ENCODE data around the gene PIK3C2G. TPM values are rescaled to one million over a fixed set of nuclear protein-coding genes. Genes with fewer than 3 reads are reported as not detected.

Gene PIK3C2G
- total RNA-seq, 1 experiment from 2014 or later: not detected

DNA sequence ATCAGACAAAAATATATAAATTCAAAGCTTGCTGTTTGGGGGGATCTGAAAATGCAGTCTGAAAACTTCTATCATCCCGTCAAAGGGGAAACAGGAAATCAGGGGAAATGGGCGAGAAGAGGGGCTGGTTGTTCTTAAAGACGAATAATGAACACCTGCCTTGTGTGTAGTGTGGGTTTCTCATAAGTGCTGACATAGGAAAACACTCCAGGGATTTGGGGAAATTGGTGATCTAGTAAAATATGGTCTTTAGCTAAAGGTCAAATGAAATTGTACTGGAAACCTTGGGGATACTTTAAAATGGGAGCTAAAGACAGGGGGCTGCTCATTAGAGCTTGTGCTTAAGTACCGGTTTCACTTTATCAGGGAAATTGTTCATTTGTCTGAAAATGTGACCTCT lies 39.6 kb upstream of the PIK3C2G start:
- POLR2A ChIA-PET: no interaction called here
- in situ Hi-C loops (cut with HindIII; ENCODE audit: low pct_unique_long_range_greater_than_20kb, low sequenced_read_pairs): no loop called here
- CTCF ChIA-PET: no interaction called here

GRCh38 chr12:18222699-18223098 lies 38.6 kb upstream of the PIK3C2G start:
- H3K27ac ChIP-seq (ENCODE audit: low read length): no peak overlapping the region
- H3K9me3 ChIP-seq (ENCODE audit: control insufficient read depth, insufficient read depth, low read depth, low read length): no peaks in the 10 kb centered on the region
- TF ChIP-seq TCF7L2 (IDR thresholded peaks at IDR 0.05; ENCODE audit: low read depth, low read length) (no peak), SIN3A (IDR thresholded peaks at IDR 0.05; ENCODE audit: borderline replicate concordance, insufficient read depth, low read depth, low read length) (no peak), POLR2AphosphoS5 (IDR thresholded peaks at IDR 0.05; ENCODE audit: low read depth, low read length) (no peak)
- TF ChIP-seq, protein P1, sequence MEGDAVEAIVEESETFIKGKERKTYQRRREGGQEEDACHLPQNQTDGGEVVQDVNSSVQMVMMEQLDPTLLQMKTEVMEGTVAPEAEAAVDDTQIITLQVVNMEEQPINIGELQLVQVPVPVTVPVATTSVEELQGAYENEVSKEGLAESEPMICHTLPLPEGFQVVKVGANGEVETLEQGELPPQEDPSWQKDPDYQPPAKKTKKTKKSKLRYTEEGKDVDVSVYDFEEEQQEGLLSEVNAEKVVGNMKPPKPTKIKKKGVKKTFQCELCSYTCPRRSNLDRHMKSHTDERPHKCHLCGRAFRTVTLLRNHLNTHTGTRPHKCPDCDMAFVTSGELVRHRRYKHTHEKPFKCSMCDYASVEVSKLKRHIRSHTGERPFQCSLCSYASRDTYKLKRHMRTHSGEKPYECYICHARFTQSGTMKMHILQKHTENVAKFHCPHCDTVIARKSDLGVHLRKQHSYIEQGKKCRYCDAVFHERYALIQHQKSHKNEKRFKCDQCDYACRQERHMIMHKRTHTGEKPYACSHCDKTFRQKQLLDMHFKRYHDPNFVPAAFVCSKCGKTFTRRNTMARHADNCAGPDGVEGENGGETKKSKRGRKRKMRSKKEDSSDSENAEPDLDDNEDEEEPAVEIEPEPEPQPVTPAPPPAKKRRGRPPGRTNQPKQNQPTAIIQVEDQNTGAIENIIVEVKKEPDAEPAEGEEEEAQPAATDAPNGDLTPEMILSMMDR (IDR thresholded peaks at IDR 0.05): no peak
- TF ChIP-seq, protein P2, sequence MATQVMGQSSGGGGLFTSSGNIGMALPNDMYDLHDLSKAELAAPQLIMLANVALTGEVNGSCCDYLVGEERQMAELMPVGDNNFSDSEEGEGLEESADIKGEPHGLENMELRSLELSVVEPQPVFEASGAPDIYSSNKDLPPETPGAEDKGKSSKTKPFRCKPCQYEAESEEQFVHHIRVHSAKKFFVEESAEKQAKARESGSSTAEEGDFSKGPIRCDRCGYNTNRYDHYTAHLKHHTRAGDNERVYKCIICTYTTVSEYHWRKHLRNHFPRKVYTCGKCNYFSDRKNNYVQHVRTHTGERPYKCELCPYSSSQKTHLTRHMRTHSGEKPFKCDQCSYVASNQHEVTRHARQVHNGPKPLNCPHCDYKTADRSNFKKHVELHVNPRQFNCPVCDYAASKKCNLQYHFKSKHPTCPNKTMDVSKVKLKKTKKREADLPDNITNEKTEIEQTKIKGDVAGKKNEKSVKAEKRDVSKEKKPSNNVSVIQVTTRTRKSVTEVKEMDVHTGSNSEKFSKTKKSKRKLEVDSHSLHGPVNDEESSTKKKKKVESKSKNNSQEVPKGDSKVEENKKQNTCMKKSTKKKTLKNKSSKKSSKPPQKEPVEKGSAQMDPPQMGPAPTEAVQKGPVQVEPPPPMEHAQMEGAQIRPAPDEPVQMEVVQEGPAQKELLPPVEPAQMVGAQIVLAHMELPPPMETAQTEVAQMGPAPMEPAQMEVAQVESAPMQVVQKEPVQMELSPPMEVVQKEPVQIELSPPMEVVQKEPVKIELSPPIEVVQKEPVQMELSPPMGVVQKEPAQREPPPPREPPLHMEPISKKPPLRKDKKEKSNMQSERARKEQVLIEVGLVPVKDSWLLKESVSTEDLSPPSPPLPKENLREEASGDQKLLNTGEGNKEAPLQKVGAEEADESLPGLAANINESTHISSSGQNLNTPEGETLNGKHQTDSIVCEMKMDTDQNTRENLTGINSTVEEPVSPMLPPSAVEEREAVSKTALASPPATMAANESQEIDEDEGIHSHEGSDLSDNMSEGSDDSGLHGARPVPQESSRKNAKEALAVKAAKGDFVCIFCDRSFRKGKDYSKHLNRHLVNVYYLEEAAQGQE (IDR thresholded peaks at IDR 0.05; ENCODE audit: insufficient read depth in 1 of 2, low read depth in 2 of 2, low read length in 1 of 2): no peak
- H3K4me3 ChIP-seq (ENCODE audit: low read depth in 2 of 2, low read length in 2 of 2): no peak overlapping the region
- BruUV-seq (replicated peaks): no TSS peak
- intact Hi-C loops (cut with micrococcal nuclease; ENCODE audit: unreplicated experiment) (no loop called here), in situ Hi-C loops (cut with HindIII; ENCODE audit: low pct_unique_long_range_greater_than_20kb, low sequenced_read_pairs) (no loop called here)
- ChIA-PET POLR2A (no interaction called here), CTCF (no interaction called here)
- ATAC-seq (no peak), DNase-seq (ENCODE audit: low read depth, low spot score) (no peak)
- no peaks in the 10 kb centered on the region for H3K4me1 ChIP-seq (ENCODE audit: control insufficient read depth, insufficient read depth, low read length)
- H3K36me3 ChIP-seq (ENCODE audit: control insufficient read depth, insufficient read depth, low read length): no peaks in the 10 kb centered on the region
- H3K27me3 ChIP-seq (ENCODE audit: control insufficient read depth, insufficient read depth, low read length): no peaks in the 10 kb centered on the region

More for the DNA sequence above, 39.6 kb upstream of the PIK3C2G start:
- ATAC-seq (no peak), DNase-seq (ENCODE audit: low read depth, low spot score) (no peak)
- no peaks in the 10 kb centered on the region for H3K27me3 ChIP-seq (ENCODE audit: control insufficient read depth, insufficient read depth, low read length)
- no peaks in the 10 kb centered on the region for H3K4me1 ChIP-seq (ENCODE audit: control insufficient read depth, insufficient read depth, low read length)
- no peak overlapping the region for H3K27ac ChIP-seq (ENCODE audit: low read length)
- TF ChIP-seq, protein P1 (IDR thresholded peaks at IDR 0.05): no peak
- TF ChIP-seq SIN3A (IDR thresholded peaks at IDR 0.05; ENCODE audit: borderline replicate concordance, insufficient read depth, low read depth, low read length): no peak
- TF ChIP-seq, protein P2 (IDR thresholded peaks at IDR 0.05; ENCODE audit: insufficient read depth in 1 of 2, low read depth in 2 of 2, low read length in 1 of 2): no peak
- no peak for TF ChIP-seq TCF7L2 (IDR thresholded peaks at IDR 0.05; ENCODE audit: low read depth, low read length)
- no peak for TF ChIP-seq POLR2AphosphoS5 (IDR thresholded peaks at IDR 0.05; ENCODE audit: low read depth, low read length)
- no peak overlapping the region for H3K4me3 ChIP-seq (ENCODE audit: low read depth in 2 of 2, low read length in 2 of 2)
- H3K36me3 ChIP-seq (ENCODE audit: control insufficient read depth, insufficient read depth, low read length): no peaks in the 10 kb centered on the region
- no TSS peak for BruUV-seq (replicated peaks)
- no peaks in the 10 kb centered on the region for H3K9me3 ChIP-seq (ENCODE audit: control insufficient read depth, insufficient read depth, low read depth, low read length)
- intact Hi-C loops (cut with micrococcal nuclease; ENCODE audit: unreplicated experiment): no loop called here
